ENCODE data around the gene JMJD1C. TPM values are rescaled to one million over a fixed set of nuclear protein-coding genes. Genes with fewer than 3 reads are reported as not detected.
"Not testable (repeated sequence)": the region's sequence is repeated elsewhere in the genome, so short reads cannot be mapped to it uniquely, and the experiment has no call there.

Gene JMJD1C
- polyA plus RNA-seq, 3 donors, result 88.6 to 121 (median 109) TPM

DNA sequence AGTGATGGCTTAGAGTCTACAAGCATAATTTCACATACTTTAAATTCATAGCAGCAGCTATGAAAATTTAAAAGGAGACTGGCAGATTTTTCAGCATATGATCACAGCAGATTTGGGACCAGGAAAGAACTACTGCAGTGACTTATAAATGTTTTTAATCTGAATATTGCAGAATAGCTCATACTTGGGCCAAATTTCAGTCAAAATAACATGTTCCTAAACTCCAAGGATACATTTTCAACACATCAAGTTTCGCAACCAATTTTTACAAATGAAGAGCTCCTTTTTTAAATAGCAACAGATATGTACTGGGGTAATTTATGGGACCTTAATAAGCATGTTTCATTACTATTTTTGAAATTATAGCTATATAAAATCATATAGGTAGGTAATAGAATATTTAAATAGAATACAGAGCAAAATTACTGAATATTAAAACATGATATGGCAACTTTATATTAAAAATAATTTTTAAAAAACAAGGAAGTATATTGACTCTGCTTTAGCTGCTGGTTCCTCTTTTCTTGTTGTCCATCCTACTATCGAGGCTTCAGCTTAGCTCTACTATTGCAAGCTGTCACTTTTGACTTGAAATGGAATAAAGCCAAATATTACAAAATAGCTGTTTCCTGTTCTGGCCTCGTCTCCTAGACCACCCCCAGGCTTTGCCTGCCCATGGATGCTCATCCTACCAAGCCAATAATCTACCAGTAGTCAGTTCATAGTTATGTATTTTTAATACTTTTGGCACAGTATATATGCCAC is 209.6 kb downstream of the JMJD1C start:
- no peak for DNase-seq (ENCODE audit: extremely low read depth in 1 of 11, low read depth in 9 of 11, low spot score in 4 of 11)

DNA sequence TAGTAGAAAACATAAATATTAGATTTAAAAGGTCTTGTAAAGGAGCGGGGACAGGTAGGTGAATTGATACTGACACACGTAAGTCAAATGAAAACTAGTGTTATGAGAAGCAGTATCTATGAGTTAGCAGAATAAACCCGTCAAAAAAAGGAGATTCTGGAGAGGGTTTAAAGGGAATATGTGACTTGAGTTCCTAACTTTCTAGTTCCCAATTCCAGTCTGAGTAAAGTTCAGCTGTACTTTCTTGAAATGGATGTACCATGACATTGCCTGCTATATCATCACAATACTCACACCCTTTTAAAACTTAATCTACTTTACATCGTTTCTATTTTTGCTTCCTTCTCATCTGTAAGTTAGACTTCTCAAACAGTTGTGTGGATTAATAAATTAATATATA is 210.5 kb downstream of the JMJD1C start:
- no peak for DNase-seq (ENCODE audit: extremely low read depth in 1 of 11, low read depth in 9 of 11, low spot score in 4 of 11)

DNA sequence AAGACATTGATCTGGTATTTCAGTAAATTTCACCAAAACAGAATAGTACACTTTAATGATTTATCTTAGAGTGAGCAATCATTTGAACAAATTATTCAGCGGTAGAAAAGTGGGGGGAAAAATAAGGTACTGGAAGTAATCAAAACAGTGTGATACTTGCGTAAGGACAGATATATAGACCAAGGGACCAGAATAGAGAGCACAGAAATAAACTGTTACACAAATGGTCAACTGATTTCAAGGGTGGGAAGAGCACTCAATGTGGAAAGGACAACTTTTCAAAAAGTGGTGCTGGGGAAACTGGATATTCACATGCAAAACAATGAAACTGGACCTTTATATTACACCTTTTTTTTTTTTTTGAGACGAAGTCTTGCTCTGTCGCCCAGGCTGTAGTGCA is 212.7 kb downstream of the JMJD1C start:
- DNase-seq (ENCODE audit: extremely low read depth in 1 of 11, low read depth in 9 of 11, low spot score in 4 of 11), result no peak

DNA sequence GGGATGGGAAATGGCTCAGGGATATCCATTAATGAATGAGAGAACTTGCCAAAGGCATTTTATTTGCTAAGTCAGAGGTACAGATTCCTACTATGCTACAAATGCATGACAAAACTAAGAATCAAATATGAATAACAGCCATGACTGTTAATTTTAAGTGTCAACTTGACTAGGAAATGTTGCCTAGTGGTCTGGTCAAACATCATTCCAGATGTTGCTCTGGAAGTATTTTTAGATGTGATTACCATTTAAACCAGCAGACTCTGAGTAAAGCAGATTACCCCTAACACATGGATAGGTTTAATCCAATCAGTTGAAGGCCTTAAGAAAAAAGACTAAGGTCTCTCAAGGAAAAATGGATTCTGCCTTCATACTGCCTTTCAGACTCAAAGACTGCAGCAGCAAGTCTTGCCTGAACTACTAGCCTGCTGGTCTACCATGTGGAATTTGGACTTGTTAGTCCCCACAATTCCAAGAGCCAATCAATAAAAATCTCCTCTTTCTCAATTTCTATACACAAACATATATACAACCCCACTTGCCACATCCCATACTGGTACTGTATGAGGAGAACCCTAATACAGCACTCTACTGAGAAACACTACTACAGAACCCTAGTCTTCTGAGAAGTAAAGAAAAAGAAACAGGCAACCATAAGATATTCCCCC is 213.5 kb downstream of the JMJD1C start:
- no peak for DNase-seq (ENCODE audit: extremely low read depth in 1 of 11, low read depth in 9 of 11, low spot score in 4 of 11)

DNA sequence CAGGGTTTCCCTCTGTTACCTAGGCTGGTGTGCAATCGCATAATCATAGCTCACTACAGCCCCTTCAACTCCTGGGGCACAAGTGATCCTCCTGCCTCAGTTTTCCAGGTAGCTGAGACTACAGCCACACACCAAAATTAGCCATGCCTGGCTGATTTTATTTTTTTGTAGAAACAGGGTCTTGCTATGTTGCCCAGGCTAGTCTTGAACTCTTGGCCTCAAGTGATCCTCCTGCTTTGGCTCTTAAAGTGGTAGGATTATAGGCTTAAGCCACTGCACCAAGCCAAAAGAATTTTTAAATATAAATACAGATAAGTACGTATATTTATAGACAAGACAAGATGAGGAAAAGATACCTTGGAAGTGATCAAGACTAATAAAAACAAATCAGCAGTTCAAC is 215.7 kb downstream of the JMJD1C start:
- DNase-seq (ENCODE audit: extremely low read depth in 1 of 11, low read depth in 9 of 11, low spot score in 4 of 11), result no peak

DNA sequence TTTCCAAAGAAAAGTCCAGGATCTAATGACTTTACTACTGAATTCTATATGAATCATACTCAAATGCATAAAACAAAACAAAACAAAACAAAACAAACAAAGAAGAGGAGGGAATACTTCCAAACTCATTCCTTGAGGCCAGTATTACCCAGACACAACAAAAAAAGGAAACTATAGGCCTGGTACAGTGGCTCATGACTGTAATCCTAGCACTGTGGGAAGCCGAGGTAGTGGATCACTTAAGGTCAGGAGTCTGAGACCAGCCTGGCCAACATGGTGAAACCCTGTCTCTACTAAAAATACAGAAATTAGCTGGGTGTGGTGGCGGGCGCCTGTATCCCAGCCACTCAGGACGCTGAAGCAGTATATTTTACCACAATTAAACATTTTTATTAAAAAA is 218.0 kb downstream of the JMJD1C start:
- DNase-seq (ENCODE audit: extremely low read depth in 1 of 11, low read depth in 9 of 11, low spot score in 4 of 11), result no peak

DNA sequence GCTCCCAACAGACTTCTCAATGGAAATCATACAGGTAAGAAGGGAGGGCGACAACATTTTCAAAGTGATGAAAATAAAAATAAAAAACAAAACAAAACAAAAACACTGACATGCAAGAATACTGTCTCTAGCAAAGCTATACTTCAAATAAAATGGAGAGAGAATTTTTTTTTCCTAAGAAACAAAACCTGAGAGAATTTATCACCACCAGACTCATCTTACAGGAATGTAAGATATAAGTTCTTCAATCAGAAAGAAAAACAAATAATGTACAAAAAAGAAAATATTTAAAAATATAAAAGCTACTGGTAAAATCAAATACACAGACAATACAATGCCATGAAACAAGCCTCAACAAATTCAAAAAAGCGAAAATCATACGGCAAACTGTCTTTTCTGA is 219.4 kb downstream of the JMJD1C start:
- DNase-seq (ENCODE audit: extremely low read depth in 1 of 11, low read depth in 9 of 11, low spot score in 4 of 11), result no peak

DNA sequence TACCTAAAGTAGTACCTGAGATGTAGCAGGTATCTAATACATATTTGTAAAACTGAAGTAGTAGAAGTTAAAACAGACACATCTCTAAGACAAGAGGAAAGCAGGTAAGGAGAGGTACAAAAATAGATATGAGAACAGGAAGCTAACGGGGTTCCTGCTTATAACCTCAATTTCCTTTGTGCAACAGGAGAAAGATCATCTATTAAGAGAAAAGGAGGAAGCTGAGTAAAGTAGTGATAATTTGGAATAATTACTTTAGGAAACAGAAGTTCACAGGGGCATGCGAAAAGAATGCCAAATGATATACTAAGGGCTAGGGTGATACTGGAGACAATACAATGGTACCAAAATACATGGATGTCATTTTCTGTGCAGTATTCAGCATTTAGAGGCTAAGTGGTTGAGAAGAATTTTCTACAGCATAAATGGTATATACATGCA is 223.9 kb downstream of the JMJD1C start:
- no peak for DNase-seq (ENCODE audit: extremely low read depth in 1 of 11, low read depth in 9 of 11, low spot score in 4 of 11)

DNA sequence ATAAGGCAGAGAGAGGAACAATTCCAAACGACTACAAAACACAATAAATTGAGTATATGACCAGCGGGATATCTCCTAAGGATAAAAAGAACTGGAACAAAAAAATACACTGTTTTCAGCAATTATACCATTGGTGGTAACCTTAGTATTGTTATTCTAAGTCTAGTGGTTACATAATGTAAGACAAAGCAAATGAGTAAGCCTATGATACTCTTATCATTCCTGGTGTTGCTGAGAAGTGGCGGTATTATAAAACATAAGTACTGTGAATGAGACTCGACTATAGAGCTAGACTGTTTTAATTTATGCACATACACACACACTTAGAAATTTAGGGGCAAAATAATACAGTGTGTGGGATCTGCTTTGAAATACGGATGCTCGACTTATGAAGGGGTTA is 225.0 kb downstream of the JMJD1C start:
- DNase-seq (ENCODE audit: extremely low read depth in 1 of 11, low read depth in 9 of 11, low spot score in 4 of 11), result no peak

DNA sequence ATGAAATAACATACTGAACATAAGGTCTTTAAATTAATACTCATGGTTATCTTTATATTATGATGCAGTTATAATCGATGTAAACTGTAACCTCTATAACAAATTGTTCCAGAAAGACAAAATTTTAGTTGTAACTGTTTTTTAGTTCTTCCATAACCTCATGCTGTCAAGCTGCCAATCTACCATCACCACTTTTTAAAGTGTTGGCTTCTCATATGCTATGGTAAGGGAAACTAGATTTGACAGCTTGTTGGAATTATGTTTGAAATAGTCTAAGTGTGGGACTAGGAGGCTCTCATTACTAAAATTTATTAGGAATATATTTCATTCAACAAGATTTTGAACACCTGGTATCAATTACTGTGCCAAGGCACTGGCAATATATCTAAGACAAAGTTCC is 227.3 kb downstream of the JMJD1C start:
- DNase-seq (ENCODE audit: extremely low read depth in 1 of 11, low read depth in 9 of 11, low spot score in 4 of 11), result no peak

DNA sequence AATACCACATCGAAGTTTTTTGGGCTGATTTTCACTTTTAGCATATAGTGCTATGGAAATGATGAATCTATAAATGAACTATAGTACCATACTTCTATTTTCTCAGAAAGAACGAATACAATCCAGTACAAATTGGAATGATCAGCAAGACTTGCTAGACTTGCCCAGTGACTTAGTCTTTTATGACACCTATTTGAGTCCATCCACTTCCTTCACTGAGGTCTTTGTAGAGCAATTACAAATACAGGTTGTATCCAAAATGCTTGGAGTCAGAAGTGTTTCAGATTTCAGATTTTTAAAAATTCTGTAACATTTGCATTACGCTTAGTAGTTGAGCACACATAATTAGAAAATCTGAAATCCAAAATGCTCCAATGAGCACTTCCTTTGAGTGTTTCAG is 228.4 kb downstream of the JMJD1C start:
- no peak for DNase-seq (ENCODE audit: extremely low read depth in 1 of 11, low read depth in 9 of 11, low spot score in 4 of 11)

DNA sequence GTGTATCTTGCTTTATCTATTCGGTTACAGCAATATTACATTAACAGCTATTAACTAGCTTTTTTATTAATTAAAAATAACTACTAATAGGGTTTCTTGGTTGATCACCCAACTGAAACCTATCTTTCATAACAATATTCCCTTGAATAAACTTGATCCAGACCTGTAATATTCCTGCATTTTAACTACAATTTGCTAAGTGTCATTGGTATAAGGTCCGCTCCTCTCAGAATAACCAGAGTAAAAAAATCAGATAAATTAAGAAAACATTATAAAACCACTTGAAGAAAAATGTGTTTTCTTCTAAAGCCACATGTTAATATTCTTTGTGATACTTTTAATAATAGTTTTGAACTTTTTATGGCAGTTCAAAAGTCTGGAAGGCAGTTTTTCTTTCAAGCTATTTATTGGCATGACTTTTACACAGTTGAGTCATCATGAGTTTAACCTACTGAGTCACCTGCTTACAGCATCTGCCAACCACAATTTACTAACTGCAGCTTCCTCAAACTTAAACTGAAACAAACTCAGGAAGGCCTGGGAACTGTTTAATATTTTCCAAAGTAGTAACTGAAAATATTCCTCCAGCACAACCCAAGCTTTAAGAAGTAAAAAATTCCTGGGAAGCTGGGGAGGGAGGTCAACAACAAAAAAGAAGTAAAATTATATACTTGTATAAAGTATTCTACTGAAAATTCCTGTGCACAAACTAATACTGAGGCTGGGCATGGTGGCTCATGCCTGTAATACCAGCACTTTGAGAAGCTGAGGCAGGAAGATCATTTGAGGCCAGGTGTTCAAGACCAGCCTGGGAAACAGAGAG is 229.5 kb downstream of the JMJD1C start:
- peak in 2 of 11 donors; percentile 12 to 15 for DNase-seq (ENCODE audit: extremely low read depth in 1 of 11, low read depth in 9 of 11, low spot score in 4 of 11)

DNA sequence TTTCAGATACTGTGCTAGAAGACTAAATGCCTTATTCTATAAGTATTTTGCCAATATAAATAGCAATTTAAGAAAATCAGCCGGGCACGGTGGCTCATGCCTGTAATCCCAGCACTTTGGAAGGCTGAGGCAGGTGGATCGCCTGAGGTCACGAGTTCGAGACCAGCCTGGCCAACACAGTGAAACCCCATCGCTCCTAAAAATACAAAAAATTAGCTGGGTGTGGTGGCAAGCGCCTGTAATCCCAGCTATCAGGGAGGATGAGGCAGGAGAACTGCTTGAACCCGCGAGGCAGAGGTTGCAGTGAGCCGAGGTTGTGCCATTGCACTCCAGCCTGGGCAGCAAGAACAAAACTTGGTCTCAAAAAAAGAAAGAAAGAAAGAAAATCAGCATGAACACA is 230.6 kb downstream of the JMJD1C start:
- not testable (repeated sequence) for DNase-seq (ENCODE audit: extremely low read depth in 1 of 11, low read depth in 9 of 11, low spot score in 4 of 11)

DNA sequence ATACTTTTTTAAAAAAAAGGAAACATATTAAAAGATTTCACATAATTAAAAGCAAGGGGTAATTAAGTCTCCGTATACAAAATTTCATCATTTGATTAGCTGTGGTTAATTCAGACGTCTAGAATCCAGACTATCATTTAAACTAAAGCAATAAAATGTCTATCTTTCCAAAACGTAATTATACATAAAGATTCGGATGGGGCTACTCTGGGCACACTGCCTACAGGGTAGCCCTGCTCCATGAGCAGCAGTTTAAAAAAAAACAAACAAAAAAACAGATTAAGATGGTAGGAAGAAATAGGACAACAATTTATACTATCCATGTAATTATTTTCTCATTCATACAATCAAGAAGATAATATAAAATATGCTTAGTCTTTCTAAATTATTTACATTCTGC is 236.6 kb downstream of the JMJD1C start:
- no peak for DNase-seq (ENCODE audit: extremely low read depth in 1 of 11, low read depth in 9 of 11, low spot score in 4 of 11)

DNA sequence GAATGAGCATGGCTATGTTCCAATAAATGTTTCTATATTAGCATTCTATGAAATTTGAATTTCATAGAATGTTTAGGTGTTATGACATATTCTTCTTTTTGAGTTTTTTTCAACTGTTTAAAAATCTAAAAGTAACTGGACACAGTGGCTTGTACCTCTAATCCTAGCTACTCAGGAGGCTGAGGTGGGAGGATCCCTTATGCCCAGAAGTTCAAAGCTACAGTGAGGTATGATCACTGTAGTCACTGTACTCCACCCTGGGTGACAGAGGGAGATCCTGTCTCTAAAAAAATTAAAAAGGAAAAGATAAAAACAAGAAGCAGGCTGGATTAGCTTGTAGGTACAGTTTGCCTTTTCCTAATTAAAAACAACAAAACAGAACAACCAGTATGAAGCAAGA is 237.5 kb downstream of the JMJD1C start:
- no peak for DNase-seq (ENCODE audit: extremely low read depth in 1 of 11, low read depth in 9 of 11, low spot score in 4 of 11)

DNA sequence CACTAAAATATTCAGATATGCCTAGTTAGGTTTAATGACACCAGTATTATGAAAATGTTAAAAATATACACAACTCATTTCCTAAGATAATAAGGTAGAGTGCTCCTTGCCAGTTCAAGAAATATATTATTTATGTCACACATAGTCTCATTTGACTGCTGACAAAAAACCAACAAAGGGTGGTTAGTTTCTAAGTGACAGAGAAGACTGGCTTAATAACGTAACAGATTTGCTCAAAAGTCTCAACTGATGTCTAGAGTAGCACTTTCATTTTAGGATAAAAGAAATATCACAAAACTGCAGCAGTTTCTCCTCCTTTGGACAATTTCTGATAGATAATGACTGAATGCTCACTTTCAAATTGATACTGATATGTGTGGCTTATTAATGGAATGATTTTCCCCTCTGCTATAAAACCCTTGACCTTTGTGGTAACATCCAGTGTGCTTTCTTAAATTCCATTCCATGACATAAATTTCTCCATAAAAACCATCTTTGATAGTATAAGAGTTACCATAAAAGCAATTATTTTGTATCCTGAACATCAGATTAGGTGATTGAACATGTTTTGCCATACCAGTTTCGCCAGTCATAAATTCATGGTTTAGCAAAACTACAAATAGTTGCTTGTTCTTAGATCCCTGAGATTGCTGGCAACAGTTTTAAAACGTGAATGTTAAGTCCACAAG is 238.4 kb downstream of the JMJD1C start:
- DNase-seq (ENCODE audit: extremely low read depth in 1 of 11, low read depth in 9 of 11, low spot score in 4 of 11), result no peak

DNA sequence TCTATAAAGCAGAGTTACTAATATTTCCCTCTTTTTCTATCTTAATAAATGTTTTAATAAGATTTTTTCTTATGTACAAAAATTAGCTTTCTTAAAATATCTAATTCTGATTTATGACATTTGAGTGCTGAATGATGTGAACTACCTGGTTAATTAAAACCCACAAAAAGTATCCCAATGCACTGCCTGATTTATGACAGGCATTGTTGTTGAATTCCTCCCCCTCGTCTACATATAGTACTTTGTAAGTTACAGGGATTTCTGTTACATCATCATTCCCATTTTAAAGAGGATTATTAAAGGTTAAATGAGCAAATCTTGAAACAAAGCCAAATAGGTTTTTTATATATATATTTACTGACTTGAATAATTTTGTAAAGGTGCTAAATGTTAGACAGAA is 241.5 kb downstream of the JMJD1C start:
- DNase-seq (ENCODE audit: extremely low read depth in 1 of 11, low read depth in 9 of 11, low spot score in 4 of 11), result no peak

DNA sequence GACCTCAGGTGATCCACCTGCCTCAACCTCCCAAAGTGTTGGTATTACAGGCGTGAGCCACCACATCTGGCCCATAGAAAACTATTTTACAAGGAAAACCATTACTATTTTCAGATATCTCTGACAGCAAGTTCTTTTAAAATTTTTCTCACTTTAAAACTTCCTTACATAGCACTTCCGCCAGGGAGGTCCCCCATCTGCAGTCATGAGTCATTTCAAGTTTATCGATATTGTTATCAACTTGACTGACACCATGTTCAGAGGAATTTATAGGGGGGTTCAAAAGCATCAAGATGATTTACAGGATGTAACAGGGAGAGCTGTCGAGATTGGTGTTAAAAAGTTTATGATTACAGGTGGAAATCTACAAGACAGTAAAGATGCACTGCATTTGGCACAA is 243.8 kb downstream of the JMJD1C start:
- no peak for DNase-seq (ENCODE audit: extremely low read depth in 1 of 11, low read depth in 9 of 11, low spot score in 4 of 11)

DNA sequence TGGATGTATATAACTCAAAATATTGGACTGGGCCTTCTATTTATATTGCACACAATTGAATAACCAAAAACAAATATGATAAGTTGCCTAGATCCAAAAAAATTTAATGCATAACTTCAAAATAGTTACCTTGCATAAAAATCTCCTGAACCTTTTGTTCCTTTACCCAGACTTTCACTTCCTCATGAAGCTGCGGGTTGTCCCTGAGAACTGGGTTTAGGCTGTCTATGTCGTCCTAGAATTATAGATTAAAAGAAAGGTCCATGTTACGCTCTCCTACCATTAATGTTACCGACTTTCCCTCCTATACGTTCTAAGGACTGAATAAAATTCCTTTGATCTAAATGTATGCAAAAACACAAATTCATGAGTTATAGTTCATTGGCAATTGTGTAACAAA is 246.0 kb downstream of the JMJD1C start:
- DNase-seq (ENCODE audit: extremely low read depth in 1 of 11, low read depth in 9 of 11, low spot score in 4 of 11), result no peak

Measured in renal cortex interstitium (tissue), 11 donors.